ENCODE measurements around the gene INPP4B.

- no peak for TF ChIP-seq CTCF (IDR thresholded peaks at IDR 0.05; ENCODE audit: low read depth, low read length)
- no peak for TF ChIP-seq MAX (IDR thresholded peaks at IDR 0.05; ENCODE audit: low read depth, low read length)
- no peak for TF ChIP-seq POLR2A (IDR thresholded peaks at IDR 0.05; ENCODE audit: extremely low read depth, insufficient read length)
- TF ChIP-seq MYC (IDR thresholded peaks at IDR 0.05; ENCODE audit: low read depth, low read length): no peak
These were observed 160.0 kb downstream of the INPP4B start for GRCh38 chr4:142686081-142686480.

Measured in NB4 (cell line).